ENCODE results near the gene XPO6. TPM values are rescaled to one million over a fixed set of nuclear protein-coding genes. Genes with fewer than 3 reads are reported as not detected.

Gene XPO6
- total RNA-seq, 3 donors from 2014 or later (not counting 1 experiment from before 2014, with no cell fraction given), result 233 to 321 (median 240) TPM

DNA sequence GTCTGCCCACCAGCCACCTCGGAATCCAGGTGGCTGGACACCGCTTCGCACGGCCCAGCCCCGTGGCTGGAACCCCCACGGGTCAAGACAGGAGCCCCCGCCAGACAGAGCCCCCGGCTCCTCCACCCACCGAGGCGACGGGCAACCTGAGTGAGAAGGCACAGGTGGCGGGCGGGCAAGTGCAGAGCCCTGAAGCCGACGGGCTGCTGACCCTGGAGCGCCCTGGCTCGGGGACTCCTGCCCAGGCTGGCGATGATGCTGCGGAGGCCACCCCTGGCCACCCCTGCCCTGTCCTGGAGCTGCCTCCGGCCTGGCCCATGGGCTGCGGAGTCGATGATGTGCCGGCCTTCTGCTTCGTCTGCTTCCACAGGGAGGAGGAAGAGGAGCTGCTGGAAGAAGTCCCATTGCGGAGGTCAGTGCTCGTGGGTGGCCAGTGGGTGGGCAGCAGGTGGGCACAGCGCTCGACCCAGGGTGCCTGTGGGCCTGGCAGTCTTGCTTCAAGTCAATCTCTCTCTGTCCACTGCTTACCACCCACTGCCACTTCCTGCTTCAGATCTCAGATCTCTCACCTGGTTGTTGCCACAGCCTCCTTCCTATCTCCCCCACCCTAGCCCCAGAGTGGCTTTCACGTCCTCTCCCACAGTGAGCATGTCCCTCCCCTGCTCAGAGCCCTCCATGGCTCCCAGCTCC lies 47.5 kb upstream of the XPO6 start:
- Mint-ChIP-seq H3K36me3 (no peaks in the 10 kb centered on the region), H3K27ac (peak overlapping the region in 1 of 2 donors; percentile 66), H3K27me3 (ENCODE audit: low read depth in 2 of 2) (peaks cover 8 to 14% of the 10 kb centered on the region in 2 donors), H3K4me1 (peaks cover 8 to 10% of the 10 kb centered on the region in 2 donors), H3K9me3 (no peaks in the 10 kb centered on the region), H3K4me3 (peak overlapping the region; percentile 13)
- H3K9me3 ChIP-seq (ENCODE audit: control insufficient read depth, insufficient read depth, low read length), result no peaks in the 10 kb centered on the region
- H3K27me3 ChIP-seq (ENCODE audit: control insufficient read depth, insufficient read depth, low read length), result peaks cover 5% of the 10 kb centered on the region
- WGBS (ENCODE audit: insufficient coverage), result 75% methylated on average over 29 of the region's 29 CpGs
- H3K27ac ChIP-seq (ENCODE audit: low read length), result no peak overlapping the region
- no peaks in the 10 kb centered on the region for H3K36me3 ChIP-seq (ENCODE audit: control insufficient read depth, insufficient read depth, low read length)
- intact Hi-C loops (cut with micrococcal nuclease), result no loop called here
- ATAC-seq (peak in 1 of 3 donors; percentile 69), DNase-seq (peak in 1 of 2 donors; percentile 32)
- TF ChIP-seq, protein P1, sequence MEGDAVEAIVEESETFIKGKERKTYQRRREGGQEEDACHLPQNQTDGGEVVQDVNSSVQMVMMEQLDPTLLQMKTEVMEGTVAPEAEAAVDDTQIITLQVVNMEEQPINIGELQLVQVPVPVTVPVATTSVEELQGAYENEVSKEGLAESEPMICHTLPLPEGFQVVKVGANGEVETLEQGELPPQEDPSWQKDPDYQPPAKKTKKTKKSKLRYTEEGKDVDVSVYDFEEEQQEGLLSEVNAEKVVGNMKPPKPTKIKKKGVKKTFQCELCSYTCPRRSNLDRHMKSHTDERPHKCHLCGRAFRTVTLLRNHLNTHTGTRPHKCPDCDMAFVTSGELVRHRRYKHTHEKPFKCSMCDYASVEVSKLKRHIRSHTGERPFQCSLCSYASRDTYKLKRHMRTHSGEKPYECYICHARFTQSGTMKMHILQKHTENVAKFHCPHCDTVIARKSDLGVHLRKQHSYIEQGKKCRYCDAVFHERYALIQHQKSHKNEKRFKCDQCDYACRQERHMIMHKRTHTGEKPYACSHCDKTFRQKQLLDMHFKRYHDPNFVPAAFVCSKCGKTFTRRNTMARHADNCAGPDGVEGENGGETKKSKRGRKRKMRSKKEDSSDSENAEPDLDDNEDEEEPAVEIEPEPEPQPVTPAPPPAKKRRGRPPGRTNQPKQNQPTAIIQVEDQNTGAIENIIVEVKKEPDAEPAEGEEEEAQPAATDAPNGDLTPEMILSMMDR (IDR thresholded peaks at IDR 0.05), result no peak
- H3K4me3 ChIP-seq (ENCODE audit: low read length), result no peak overlapping the region
- peaks cover 41% of the 10 kb centered on the region for H3K4me1 ChIP-seq (ENCODE audit: control insufficient read depth, insufficient read depth, low read length)

DNA sequence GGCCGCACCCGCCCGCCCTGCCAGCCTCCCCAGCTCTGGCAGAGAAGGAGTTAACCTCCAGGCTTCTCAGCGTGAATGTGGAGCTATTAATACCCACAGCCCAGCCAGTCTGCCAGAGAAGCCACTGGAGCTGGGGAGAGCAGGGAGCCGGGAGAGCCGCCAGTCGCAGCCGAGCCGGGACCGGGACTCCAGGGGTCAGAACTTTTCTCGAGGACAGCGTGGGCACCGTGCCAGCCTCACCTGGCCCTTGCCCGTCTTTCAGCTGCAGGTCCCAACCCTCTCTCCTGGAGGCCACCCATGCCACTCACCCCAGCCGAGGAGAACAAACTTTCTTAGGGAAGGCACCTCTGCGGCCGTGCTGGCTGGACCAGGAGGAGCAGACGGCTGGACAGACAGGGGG lies 46.8 kb upstream of the XPO6 start:
- Histone ChIP-seq H3K27me3 (ENCODE audit: control insufficient read depth, insufficient read depth, low read length) (peaks cover 5% of the 10 kb centered on the region), H3K4me1 (ENCODE audit: control insufficient read depth, insufficient read depth, low read length) (peaks cover 41% of the 10 kb centered on the region), H3K36me3 (ENCODE audit: control insufficient read depth, insufficient read depth, low read length) (no peaks in the 10 kb centered on the region), H3K27ac (ENCODE audit: low read length) (no peak overlapping the region), H3K9me3 (ENCODE audit: control insufficient read depth, insufficient read depth, low read length) (no peaks in the 10 kb centered on the region), H3K4me3 (ENCODE audit: low read length) (no peak overlapping the region)
- 57% methylated on average over 18 of the region's 18 CpGs for WGBS (ENCODE audit: insufficient coverage)
- Mint-ChIP-seq H3K9me3 (no peaks in the 10 kb centered on the region), H3K27ac (no peak overlapping the region), H3K27me3 (ENCODE audit: low read depth in 2 of 2) (peaks cover 7 to 8% of the 10 kb centered on the region in 2 donors), H3K4me1 (peaks cover 8 to 10% of the 10 kb centered on the region in 2 donors), H3K36me3 (no peaks in the 10 kb centered on the region), H3K4me3 (no peak overlapping the region)
- ATAC-seq (no peak), DNase-seq (no peak)
- intact Hi-C loops (cut with micrococcal nuclease), result no loop called here
- TF ChIP-seq, protein P1 (IDR thresholded peaks at IDR 0.05), result no peak

GRCh38 chr16:28257256-28257655 lies 45.5 kb upstream of the XPO6 start:
- H3K27ac ChIP-seq (ENCODE audit: low read length), result no peak overlapping the region
- peaks cover 2% of the 10 kb centered on the region for H3K9me3 ChIP-seq (ENCODE audit: control insufficient read depth, insufficient read depth, low read length)
- TF ChIP-seq, protein P1 (IDR thresholded peaks at IDR 0.05), result no peak
- H3K9me3 Mint-ChIP-seq, result peaks cover 0 to 5% of the 10 kb centered on the region in 2 donors
- H3K4me3 Mint-ChIP-seq, result no peak overlapping the region
- H3K4me3 ChIP-seq (ENCODE audit: low read length), result no peak overlapping the region
- intact Hi-C loops (cut with micrococcal nuclease), result no loop called here
- H3K36me3 Mint-ChIP-seq, result no peaks in the 10 kb centered on the region
- peaks cover 3% of the 10 kb centered on the region in 2 donors for H3K27me3 Mint-ChIP-seq (ENCODE audit: low read depth in 2 of 2)
- H3K4me1 ChIP-seq (ENCODE audit: control insufficient read depth, insufficient read depth, low read length), result peaks cover 41% of the 10 kb centered on the region
- WGBS (ENCODE audit: insufficient coverage), result 73% methylated on average over 4 of the region's 4 CpGs
- DNase-seq (no peak), ATAC-seq (no peak)
- H3K27me3 ChIP-seq (ENCODE audit: control insufficient read depth, insufficient read depth, low read length), result peaks cover 5% of the 10 kb centered on the region
- no peak overlapping the region for H3K27ac Mint-ChIP-seq
- peaks cover 8 to 10% of the 10 kb centered on the region in 2 donors for H3K4me1 Mint-ChIP-seq
- no peaks in the 10 kb centered on the region for H3K36me3 ChIP-seq (ENCODE audit: control insufficient read depth, insufficient read depth, low read length)
